HG02759 (cell line): ENCODE results near the gene RBM17.
"Not testable (repeated sequence)": the region's sequence is repeated elsewhere in the genome, so short reads cannot be mapped to it uniquely, and the experiment has no call there.

ENCODE experiments used
- ATAC-seq: cut with Tn5 transposase; IDR thresholded peaks from one replicate; pipeline ENCODE4 v1.9.1; 2021; ENCODE audit warnings: mild to moderate bottlenecking, moderate library complexity; ENCODE audit not compliant: unreplicated experiment

RBM17 gene

DNA sequence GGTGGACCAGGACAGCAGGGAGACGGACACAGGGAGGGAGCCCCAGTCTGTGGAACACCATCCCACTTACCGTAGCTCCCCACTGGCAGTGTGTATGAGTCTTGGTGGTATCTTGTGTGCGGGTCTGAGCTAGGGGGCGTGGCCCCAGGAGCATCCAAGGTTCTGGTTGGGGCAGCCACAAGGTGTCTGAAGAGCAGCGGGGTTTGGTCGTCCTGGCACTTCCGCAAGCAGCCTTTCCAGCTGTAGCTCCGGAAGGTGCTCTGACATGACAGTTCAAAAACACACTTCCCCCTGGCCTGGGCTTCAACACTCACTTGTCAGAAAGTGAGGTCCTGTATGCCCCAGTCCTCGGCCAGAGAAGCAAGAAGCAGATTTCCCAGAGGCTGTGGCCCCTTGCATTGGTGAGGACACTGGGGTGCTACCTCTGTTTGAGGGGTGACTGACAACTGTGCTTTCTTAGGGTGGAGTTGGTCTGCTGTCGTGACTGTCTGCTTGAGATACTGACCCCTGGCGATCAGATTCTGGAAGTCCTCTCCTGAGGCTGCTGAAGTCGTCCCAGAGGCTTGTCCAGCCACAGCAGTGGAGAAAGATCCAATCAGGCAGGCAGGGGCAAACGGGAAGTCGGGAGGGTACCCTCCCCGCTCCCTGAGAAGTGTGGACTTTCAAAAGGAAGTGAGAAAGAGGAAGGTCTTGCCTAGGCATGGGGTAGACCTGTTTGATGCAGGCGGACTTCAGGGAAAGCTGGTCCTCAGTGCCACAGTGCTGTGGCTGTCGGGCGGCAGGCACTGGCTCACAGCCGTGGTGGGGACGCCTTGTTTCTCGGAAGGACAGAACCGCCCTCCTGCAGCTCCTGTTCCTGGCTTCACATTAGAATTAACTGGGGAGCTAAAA is 62.5 kb downstream of the RBM17 start:
- ATAC-seq: peak; percentile 76

DNA sequence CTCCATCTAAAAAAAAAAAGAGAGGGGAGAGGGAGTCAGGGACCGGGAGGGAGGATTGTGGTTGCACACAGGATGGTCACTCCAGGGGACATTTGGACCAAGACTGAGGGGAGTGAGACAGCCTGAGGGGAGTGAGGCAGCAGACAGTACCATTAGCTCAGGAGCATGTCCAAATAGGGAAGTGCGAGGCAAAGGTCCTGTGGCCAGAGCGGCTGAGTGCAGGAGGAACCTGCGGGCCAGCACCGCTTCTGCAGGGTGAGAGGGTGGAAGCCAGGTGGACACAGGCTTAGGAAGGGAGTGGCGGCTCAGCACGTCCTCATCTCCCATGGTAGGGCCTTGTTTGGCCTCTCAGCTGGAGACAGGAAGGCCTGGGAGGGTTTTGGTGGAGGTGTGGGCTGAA is 65.0 kb downstream of the RBM17 start:
- ATAC-seq: no peak

- ATAC-seq: no peak
These were observed 65.7 kb downstream of the RBM17 start for GRCh38 chr10:6154566-6154965.

DNA sequence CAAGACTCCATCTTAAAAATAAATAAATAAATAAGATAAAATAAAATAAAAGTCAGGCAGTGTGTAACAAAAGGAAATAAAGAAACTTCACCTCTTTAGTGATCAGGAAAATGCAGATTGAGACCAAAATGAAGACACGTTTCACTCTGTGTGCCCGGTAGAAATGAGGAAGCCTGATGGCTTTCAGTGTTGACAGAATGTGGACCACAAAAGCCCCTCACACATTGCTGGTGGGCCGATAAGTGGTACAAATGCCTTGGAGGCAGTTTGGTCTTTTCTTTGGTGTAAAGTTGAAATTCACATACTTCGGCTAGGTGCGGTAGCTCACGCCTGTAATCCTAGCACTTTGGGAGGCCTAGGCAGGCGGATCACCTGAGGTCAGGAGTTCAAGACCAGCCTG is 69.4 kb downstream of the RBM17 start:
- no peak for ATAC-seq

DNA sequence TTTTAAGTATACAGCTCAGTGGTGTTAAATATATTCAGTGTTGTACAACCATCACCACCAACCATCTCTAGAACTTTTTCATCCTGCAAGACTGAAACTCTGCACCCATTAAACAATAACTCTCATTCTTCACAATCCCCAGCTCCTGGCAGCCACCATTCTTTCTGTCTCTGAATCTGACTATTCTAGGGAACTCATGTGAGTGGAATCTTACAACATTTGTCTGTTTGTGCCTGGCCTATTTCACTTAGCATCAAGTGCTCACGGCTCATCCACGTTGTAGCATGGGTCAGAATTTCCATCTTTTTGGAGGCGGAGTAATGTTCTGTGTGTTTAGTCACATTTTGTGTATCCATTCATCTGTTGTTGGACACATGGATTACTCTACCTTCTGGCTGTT is 73.1 kb downstream of the RBM17 start:
- no peak for ATAC-seq

DNA sequence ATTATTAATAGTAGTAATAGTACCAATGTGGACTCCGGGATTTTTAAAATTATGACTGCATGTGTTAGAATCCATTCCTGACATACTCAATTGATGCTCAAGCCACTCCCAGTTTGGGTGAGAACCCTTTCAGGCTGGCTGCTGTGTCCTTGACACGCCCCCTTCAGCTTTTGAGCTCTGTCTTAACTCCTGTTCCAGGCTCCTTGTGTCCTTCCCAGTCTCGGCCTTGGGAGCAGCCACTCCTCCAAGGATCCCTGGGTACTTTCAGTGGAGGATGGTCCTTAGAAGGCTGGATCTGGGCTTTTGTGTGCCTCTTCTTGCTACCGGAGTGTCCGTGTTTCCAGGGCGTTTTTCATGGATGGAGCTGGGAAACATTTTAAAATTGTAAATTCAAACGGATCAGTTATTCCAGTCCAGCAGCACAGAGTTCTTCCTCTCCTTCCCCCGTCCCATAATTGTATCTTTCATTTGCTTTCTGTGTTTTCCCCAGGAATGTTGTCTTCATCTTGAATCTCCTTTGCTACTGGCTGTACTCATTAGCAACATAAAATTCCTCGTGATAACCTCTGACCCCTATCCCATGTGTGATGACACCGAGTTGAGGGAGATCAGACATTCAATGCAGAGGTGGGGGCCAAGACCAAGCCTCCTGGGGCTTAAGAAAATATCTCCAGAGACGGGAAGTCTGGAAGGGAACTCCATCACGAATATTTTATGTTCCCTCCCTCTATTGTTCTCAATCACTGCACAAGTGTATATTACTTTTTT is 73.9 kb downstream of the RBM17 start:
- no peak for ATAC-seq

DNA sequence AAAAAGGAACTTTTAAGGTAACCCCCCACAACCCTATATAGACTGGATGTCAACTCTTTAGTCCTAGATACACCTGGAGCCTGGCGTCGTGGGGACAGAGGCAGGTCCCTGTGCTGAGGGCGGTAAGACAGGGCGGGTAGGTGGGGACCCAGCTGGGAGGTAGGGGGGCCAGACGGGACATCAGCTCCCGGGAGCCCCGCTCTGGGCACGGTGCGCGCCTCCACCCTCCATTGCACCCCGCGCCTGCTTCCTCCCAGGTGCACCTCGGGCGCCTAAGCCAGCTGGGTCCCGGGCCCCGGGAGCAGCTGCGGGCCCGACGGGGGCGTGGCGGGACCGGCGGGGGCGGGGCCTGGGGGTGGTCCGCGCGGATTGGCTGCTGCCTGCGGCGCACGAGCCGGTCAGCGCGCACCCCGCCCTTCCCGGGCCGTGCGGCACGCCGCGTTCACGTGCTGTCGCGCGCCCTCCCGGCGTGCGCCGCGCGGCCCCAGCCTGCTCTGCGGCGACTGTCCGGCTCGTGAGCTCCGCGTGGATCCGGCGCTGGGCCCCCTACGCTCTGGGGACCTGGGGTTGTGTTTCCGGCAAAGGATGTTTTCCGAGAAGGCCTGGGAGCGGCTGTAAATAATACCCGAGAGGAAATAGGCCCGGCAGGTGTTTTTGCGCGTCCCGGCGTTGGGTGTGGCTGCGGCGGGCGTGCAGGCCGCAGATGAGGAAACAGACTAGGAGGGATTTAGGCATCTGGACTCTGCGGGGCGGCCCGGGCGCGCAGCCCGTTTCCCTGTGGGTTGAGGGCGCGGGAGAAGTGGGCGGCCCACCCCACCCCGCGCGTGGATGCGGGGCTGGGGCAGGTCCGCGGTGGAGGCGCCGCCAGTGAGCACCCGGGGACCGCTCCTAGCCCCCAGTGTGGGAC is 74.8 kb downstream of the RBM17 start:
- peak; percentile 96 for ATAC-seq

DNA sequence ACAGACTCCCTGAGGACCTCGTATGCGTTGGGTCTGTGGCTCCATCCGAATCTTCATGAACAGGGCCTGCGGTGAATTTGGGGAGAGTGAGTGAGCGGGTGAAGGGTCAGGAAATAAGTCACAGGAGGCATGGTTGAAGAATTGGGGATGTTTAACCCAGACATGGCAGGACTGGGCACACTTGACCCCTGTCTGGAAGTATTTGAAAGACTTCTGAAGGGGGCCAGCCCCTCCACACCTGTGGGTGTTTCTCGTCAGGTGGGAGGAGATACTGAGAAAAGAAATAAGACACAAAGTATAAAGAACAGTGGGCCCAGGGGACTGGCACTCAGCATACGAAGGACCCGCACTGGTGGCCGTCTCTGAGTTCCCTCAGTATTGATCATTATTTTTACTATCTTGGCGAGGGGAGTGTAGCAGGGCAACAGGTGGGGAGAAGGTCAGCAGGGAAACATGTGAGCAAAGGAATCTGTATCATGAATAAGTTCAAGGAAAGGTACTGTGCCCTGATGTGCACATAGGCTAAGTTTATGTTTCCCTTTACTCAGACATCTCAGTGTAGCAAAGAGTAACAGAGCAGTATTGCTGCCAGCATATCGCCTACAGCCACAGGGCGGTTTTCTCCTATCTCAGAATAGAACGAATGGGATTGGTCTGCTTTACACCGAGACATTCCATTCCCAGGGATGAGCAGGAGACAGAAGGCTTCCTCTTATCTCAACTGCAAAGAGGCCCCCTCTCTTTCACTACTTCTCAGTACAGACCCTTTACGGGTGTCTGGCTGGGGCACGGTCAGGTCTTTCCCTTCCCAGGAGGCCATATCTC is 75.6 kb downstream of the RBM17 start:
- ATAC-seq: no peak

GRCh38 chr10:6165221-6165725 is 76.4 kb downstream of the RBM17 start:
- no peak for ATAC-seq

DNA sequence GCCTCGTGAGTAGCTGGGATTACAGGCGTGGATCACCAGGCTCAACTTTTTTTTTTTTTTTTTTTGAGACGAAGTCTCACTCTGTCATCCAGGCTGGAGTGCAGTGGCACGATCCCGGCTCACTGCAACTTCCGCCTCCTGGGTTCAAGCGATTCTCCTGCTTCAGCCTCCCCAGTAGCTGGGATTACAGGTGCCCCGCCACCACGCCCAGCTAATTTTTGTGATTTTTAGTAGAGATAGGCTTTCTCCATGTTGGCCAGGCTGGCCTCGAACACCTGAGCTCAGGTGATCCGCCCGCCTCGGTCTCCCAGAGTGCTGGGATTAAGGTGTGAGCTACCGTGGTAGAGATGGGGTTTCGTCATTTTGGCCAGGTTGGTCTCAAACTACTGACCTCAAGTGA is 77.1 kb downstream of the RBM17 start:
- ATAC-seq: not testable (repeated sequence)
